GM08714 (cell line): ENCODE results near the gene MICU1.
"Not testable (repeated sequence)": the region's sequence is repeated elsewhere in the genome, so short reads cannot be mapped to it uniquely, and the experiment has no call there.

Source experiments
- H3K4me3 ChIP-seq: fragments of 200-500 bp; sonication (Bioruptor generic); 2 replicates; pipeline ENCODE4 v1.5.1; 2014; ENCODE audit warnings: mild to moderate bottlenecking, low read length, inconsistent platforms
- ZNF274 ChIP-seq: IDR thresholded peaks from 2 replicates; pipeline ENCODE4 v1.6.1; 2012; ENCODE audit warnings: mild to moderate bottlenecking, low read depth, low read length

MICU1 gene

GRCh38 chr10:72429931-72430330 is 195.9 kb downstream of the MICU1 start:
- no peak for TF ChIP-seq ZNF274
- H3K4me3 ChIP-seq, result no peak overlapping the region

GRCh38 chr10:72426986-72427385 is 198.9 kb downstream of the MICU1 start:
- no peak overlapping the region for H3K4me3 ChIP-seq
- TF ChIP-seq ZNF274, result no peak

GRCh38 chr10:72425133-72425532 is 200.7 kb downstream of the MICU1 start:
- TF ChIP-seq ZNF274, result no peak
- no peak overlapping the region for H3K4me3 ChIP-seq

GRCh38 chr10:72424561-72424960 is 201.3 kb downstream of the MICU1 start:
- H3K4me3 ChIP-seq, result no peak overlapping the region
- no peak for TF ChIP-seq ZNF274

GRCh38 chr10:72423426-72423825 is 202.5 kb downstream of the MICU1 start:
- H3K4me3 ChIP-seq, result no peak overlapping the region
- TF ChIP-seq ZNF274, result no peak

GRCh38 chr10:72421885-72422540 is 203.9 kb downstream of the MICU1 start:
- no peak overlapping the region for H3K4me3 ChIP-seq
- TF ChIP-seq ZNF274, result no peak

- no peak for TF ChIP-seq ZNF274
- H3K4me3 ChIP-seq, result no peak overlapping the region
Observed at GRCh38 chr10:72419241-72419640, 206.6 kb downstream of the MICU1 start.

GRCh38 chr10:72418679-72419078 is 207.2 kb downstream of the MICU1 start:
- TF ChIP-seq ZNF274, result no peak
- no peak overlapping the region for H3K4me3 ChIP-seq

- H3K4me3 ChIP-seq, result no peak overlapping the region
- no peak for TF ChIP-seq ZNF274
Observed at GRCh38 chr10:72417971-72418370, 207.9 kb downstream of the MICU1 start.

- no peak for TF ChIP-seq ZNF274
- no peak overlapping the region for H3K4me3 ChIP-seq
Observed at GRCh38 chr10:72416661-72417060, 209.2 kb downstream of the MICU1 start.

- no peak overlapping the region for H3K4me3 ChIP-seq
- no peak for TF ChIP-seq ZNF274
Observed at GRCh38 chr10:72414642-72415041, 211.2 kb downstream of the MICU1 start.

GRCh38 chr10:72409167-72409566 is 216.7 kb downstream of the MICU1 start:
- TF ChIP-seq ZNF274, result no peak
- H3K4me3 ChIP-seq, result no peak overlapping the region

- no peak for TF ChIP-seq ZNF274
- H3K4me3 ChIP-seq, result no peak overlapping the region
Observed at GRCh38 chr10:72407927-72408600, 217.8 kb downstream of the MICU1 start.

- no peak overlapping the region for H3K4me3 ChIP-seq
- TF ChIP-seq ZNF274, result no peak
Observed at GRCh38 chr10:72407471-72407870, 218.4 kb downstream of the MICU1 start.

- not testable (repeated sequence) for H3K4me3 ChIP-seq
Observed at GRCh38 chr10:72395581-72395980, 230.3 kb downstream of the MICU1 start.

- no peak overlapping the region for H3K4me3 ChIP-seq
- TF ChIP-seq ZNF274, result no peak
Observed at GRCh38 chr10:72392571-72392970, 233.3 kb downstream of the MICU1 start.

- no peak for TF ChIP-seq ZNF274
- H3K4me3 ChIP-seq, result no peak overlapping the region
Observed at GRCh38 chr10:72390764-72391163, 235.1 kb downstream of the MICU1 start.
